ENCODE measurements around the gene YTHDF1. TPM values are rescaled to one million over a fixed set of nuclear protein-coding genes. Genes with fewer than 3 reads are reported as not detected.

YTHDF1 gene
- total and polyA plus RNA-seq, 2 donors (not counting 1 experiment from before 2014, with no cell fraction given): 16.3 to 25.9 TPM

DNA sequence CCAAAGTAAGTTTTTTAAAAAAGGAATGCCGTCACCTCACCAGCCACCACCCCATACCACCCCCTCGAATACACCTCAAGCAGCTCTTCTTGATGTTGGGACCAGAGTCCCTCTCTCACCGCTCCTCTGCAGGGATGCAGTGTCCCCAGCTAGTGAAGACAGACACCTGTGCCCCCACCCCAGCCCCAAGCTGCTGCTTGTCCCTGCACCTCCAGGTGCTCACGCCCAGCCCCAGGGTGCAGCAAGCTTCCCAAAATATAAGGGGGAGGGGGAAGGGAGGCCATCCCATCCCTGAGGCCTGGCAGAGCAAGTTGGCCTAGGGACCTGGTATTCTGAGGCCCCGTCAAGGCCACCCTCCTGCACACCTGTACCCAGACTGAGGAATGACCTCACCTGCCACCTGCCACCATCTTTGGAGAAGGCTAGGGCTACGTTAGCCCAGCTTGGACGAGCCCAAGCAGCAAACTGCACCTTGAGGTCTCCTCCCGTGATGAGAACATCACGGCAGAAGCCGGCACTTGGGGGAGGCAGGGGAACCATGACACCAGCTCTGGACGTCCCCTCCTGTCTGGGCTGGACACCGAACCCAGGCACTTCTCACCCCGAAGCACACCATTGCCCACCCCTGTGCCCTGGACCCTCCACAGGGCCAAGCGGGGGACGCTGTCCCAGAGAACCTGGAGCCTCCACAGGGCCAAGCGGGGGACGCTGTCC, 25.9 kb downstream of the YTHDF1 start:
- no peaks in the 10 kb centered on the region for H4K20me1 ChIP-seq (ENCODE audit: control insufficient read depth, extremely low read depth, insufficient read depth, low read length)

GRCh38 chr20:63189322-63189642, 26.6 kb downstream of the YTHDF1 start:
- H3K4me1 ChIP-seq (ENCODE audit: control insufficient read depth, extremely low read depth, insufficient read depth, low read length): no peaks in the 10 kb centered on the region
- H3K9ac ChIP-seq (ENCODE audit: insufficient read depth, low read length): no peak overlapping the region
- H3K4me3 ChIP-seq (replicated peaks in 1 of 4; ENCODE audit: control extremely low read depth in 1 of 4, insufficient read depth in 1 of 4, low read depth in 3 of 4, low read length in 4 of 4): no peak overlapping the region
- no peaks in the 10 kb centered on the region for H3K79me2 ChIP-seq (ENCODE audit: control insufficient read depth, insufficient read depth, low read length)
- H2AFZ ChIP-seq (ENCODE audit: low read length): no peak overlapping the region
- H3K36me3 ChIP-seq (ENCODE audit: control insufficient read depth, insufficient read depth, low read length): no peaks in the 10 kb centered on the region
- H3K27me3 ChIP-seq (ENCODE audit: control insufficient read depth, insufficient read depth, low read length): no peaks in the 10 kb centered on the region
- H3K4me2 ChIP-seq (ENCODE audit: extremely low read depth, insufficient read depth, low read length): no peak overlapping the region
- no peaks in the 10 kb centered on the region for H4K20me1 ChIP-seq (ENCODE audit: control insufficient read depth, extremely low read depth, insufficient read depth, low read length)
- H3K27ac ChIP-seq (ENCODE audit: insufficient read depth, low read length): no peak overlapping the region
- no peaks in the 10 kb centered on the region for H3K9me3 ChIP-seq (ENCODE audit: control insufficient read depth, insufficient read depth, low read depth, low read length)
- TF ChIP-seq, protein P1, sequence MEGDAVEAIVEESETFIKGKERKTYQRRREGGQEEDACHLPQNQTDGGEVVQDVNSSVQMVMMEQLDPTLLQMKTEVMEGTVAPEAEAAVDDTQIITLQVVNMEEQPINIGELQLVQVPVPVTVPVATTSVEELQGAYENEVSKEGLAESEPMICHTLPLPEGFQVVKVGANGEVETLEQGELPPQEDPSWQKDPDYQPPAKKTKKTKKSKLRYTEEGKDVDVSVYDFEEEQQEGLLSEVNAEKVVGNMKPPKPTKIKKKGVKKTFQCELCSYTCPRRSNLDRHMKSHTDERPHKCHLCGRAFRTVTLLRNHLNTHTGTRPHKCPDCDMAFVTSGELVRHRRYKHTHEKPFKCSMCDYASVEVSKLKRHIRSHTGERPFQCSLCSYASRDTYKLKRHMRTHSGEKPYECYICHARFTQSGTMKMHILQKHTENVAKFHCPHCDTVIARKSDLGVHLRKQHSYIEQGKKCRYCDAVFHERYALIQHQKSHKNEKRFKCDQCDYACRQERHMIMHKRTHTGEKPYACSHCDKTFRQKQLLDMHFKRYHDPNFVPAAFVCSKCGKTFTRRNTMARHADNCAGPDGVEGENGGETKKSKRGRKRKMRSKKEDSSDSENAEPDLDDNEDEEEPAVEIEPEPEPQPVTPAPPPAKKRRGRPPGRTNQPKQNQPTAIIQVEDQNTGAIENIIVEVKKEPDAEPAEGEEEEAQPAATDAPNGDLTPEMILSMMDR (conservative IDR thresholded peaks at IDR 0.05 in 1 of 2, IDR thresholded peaks at IDR 0.05 in 1 of 2; ENCODE audit: low read depth in 1 of 2, low read length in 2 of 2): no peak
- no peak for TF ChIP-seq EZH2 (IDR thresholded peaks at IDR 0.05; ENCODE audit: low read length, missing control alignments)
- DNase-seq (ENCODE audit: low read depth in 2 of 2): no peak

More for the DNA sequence above, 25.9 kb downstream of the YTHDF1 start:
- Histone ChIP-seq H3K9ac (ENCODE audit: insufficient read depth, low read length) (no peak overlapping the region), H3K4me2 (ENCODE audit: extremely low read depth, insufficient read depth, low read length) (no peak overlapping the region), H3K4me3 (replicated peaks in 1 of 4; ENCODE audit: control extremely low read depth in 1 of 4, insufficient read depth in 1 of 4, low read depth in 3 of 4, low read length in 4 of 4) (no peak overlapping the region), H3K36me3 (ENCODE audit: control insufficient read depth, insufficient read depth, low read length) (no peaks in the 10 kb centered on the region), H3K4me1 (ENCODE audit: control insufficient read depth, extremely low read depth, insufficient read depth, low read length) (no peaks in the 10 kb centered on the region), H3K79me2 (ENCODE audit: control insufficient read depth, insufficient read depth, low read length) (no peaks in the 10 kb centered on the region), H2AFZ (ENCODE audit: low read length) (no peak overlapping the region), H3K27ac (ENCODE audit: insufficient read depth, low read length) (no peak overlapping the region), H3K27me3 (ENCODE audit: control insufficient read depth, insufficient read depth, low read length) (no peaks in the 10 kb centered on the region), H3K9me3 (ENCODE audit: control insufficient read depth, insufficient read depth, low read depth, low read length) (no peaks in the 10 kb centered on the region)
- TF ChIP-seq EZH2 (IDR thresholded peaks at IDR 0.05; ENCODE audit: low read length, missing control alignments): no peak
- TF ChIP-seq, protein P1 (conservative IDR thresholded peaks at IDR 0.05 in 1 of 2, IDR thresholded peaks at IDR 0.05 in 1 of 2; ENCODE audit: low read depth in 1 of 2, low read length in 2 of 2): no peak
- no peak for DNase-seq (ENCODE audit: low read depth in 2 of 2)

- TF ChIP-seq EZH2 (IDR thresholded peaks at IDR 0.05; ENCODE audit: low read length, missing control alignments): no peak
- TF ChIP-seq, protein P1 (conservative IDR thresholded peaks at IDR 0.05 in 1 of 2, IDR thresholded peaks at IDR 0.05 in 1 of 2; ENCODE audit: low read depth in 1 of 2, low read length in 2 of 2): no peak
- no peaks in the 10 kb centered on the region for H3K79me2 ChIP-seq (ENCODE audit: control insufficient read depth, insufficient read depth, low read length)
- no peak overlapping the region for H2AFZ ChIP-seq (ENCODE audit: low read length)
- H3K4me2 ChIP-seq (ENCODE audit: extremely low read depth, insufficient read depth, low read length): no peak overlapping the region
- H3K27me3 ChIP-seq (ENCODE audit: control insufficient read depth, insufficient read depth, low read length): no peaks in the 10 kb centered on the region
- H3K27ac ChIP-seq (ENCODE audit: insufficient read depth, low read length): no peak overlapping the region
- H3K36me3 ChIP-seq (ENCODE audit: control insufficient read depth, insufficient read depth, low read length): no peaks in the 10 kb centered on the region
- H3K4me1 ChIP-seq (ENCODE audit: control insufficient read depth, extremely low read depth, insufficient read depth, low read length): no peaks in the 10 kb centered on the region
- H3K4me3 ChIP-seq (replicated peaks in 1 of 4; ENCODE audit: control extremely low read depth in 1 of 4, insufficient read depth in 1 of 4, low read depth in 3 of 4, low read length in 4 of 4): no peak overlapping the region
- H4K20me1 ChIP-seq (ENCODE audit: control insufficient read depth, extremely low read depth, insufficient read depth, low read length): no peaks in the 10 kb centered on the region
- no peak overlapping the region for H3K9ac ChIP-seq (ENCODE audit: insufficient read depth, low read length)
- no peaks in the 10 kb centered on the region for H3K9me3 ChIP-seq (ENCODE audit: control insufficient read depth, insufficient read depth, low read depth, low read length)
- no peak for DNase-seq (ENCODE audit: low read depth in 2 of 2)
Observed at GRCh38 chr20:63188641-63189321, 27.1 kb downstream of the YTHDF1 start.

Data from fibroblast of lung (primary cell).